Stomach (tissue), 9 donors: ENCODE results near the gene NDUFA1. TPM values are rescaled to one million over a fixed set of nuclear protein-coding genes. Genes with fewer than 3 reads are reported as not detected.
A peak's percentile ranks its signal among the peaks of the same experiment; 100 is the strongest.

Experiments used
- DNase-seq, 2 donors: peaks; one replicate each; pipeline versions ENCODE4 v3.0.0 to v3.0.0-alpha.2; 2013 to 2019
- H3K27ac ChIP-seq, 5 donors: fragments of 200-600 bp in 4 of 5; sonication (generic) in 4 of 5; one replicate each; pipeline ENCODE4 v1.5.1; 2013 to 2019; ENCODE audit warnings: mild to moderate bottlenecking in 1 of 5, moderate library complexity in 1 of 5
- H3K27me3 ChIP-seq, 3 donors: fragments of 200-600 bp; sonication (generic); one replicate each; pipeline ENCODE4 v1.5.1; 2017 to 2019; ENCODE audit warnings: mixed run types in 1 of 3
- H3K36me3 ChIP-seq, 4 donors: fragments of 200-600 bp; sonication (generic); 1 replicate in 3 of 4; 2 replicates in 1 of 4; pipeline ENCODE4 v1.5.1; 2016 to 2019
- H3K4me1 ChIP-seq, 4 donors: fragments of 200-600 bp; sonication (generic); one replicate each; pipeline ENCODE4 v1.5.1; 2016 to 2019
- H3K4me3 ChIP-seq, 4 donors: fragments of 200-600 bp; sonication (generic) in 3 of 4; one replicate each; pipeline ENCODE4 v1.5.1; 2016 to 2019; ENCODE audit warnings: mild to moderate bottlenecking in 1 of 4
- H3K9me3 ChIP-seq, 4 donors: fragments of 200-600 bp; sonication (generic); one replicate each; pipeline ENCODE4 v1.5.1; 2016 to 2019
- EP300 ChIP-seq: sonication (generic); formaldehyde crosslinking; IDR thresholded peaks from one replicate; pipeline ENCODE4 v1.6.1; 2017; ENCODE audit warnings: antibody characterized with exemption
- POLR2A ChIP-seq, 4 donors: fragments of 450-650 bp; IDR thresholded peaks; one replicate each; pipeline ENCODE4 v1.6.1; 2016; ENCODE audit warnings: antibody characterized with exemption in 4 of 4, control low read depth in 2 of 4, mild to moderate bottlenecking in 1 of 4, moderate library complexity in 1 of 4
- POLR2AphosphoS5 ChIP-seq, 3 donors: sonication (generic); formaldehyde crosslinking; IDR thresholded peaks; one replicate each; pipeline ENCODE4 v1.6.1; 2016; ENCODE audit warnings: antibody characterized with exemption in 3 of 3
- WGBS, 5 donors: extraction: QIAGEN DNeasy Blood & Tissue Kit in 3 of 5; methylation state at CpG; one replicate each; pipeline versions ENCODE4 v1.1.5 to v1.1.7; 2013 to 2018; 5-methylcytosine and 5-hydroxymethylcytosine counted together
- intact Hi-C: fragments of 100-400 bp; cut with DNase I; formaldehyde crosslinking; loops from one replicate; pipeline ENCODE4 v1.15.1; 2023; ENCODE audit warnings: low total_unique reads
- polyA plus RNA-seq, 3 donors: library from polyadenylated mRNA; stranded (reverse); fragments of 200-250 nt; gene quantifications; one replicate each; pipeline ENCODE4 v1.2.3, GENCODE V29; 2013
- total RNA-seq, 5 donors: library from RNA; depleted of rRNA; stranded (reverse); fragments of >200 nt; gene quantifications; one replicate each; pipeline versions ENCODE4 v1.1.0 to v1.2.3, GENCODE V29; 2014 to 2016
- TF ChIP-seq, protein P1 (sequence below), 7 experiments: fragments of 450-650 bp in 4 of 7; fragments of 200-600 bp in 3 of 7; sonication (generic) in 3 of 7; IDR thresholded peaks; one replicate each; pipeline ENCODE4 v1.5.1; 2016 to 2019; ENCODE audit warnings: antibody characterized with exemption in 7 of 7, control low read depth in 2 of 7, mild to moderate bottlenecking in 1 of 7
- donor health status: healthy with polysubstance abuse.
- donor health status: Bipolar disorder and iron deficiency.
- donor health status: healthy.

The NDUFA1 gene
- total and polyA plus RNA-seq, 8 donors: 46.2 to 260 (median 71.4) TPM

GRCh38 chrX:119833905-119834304 is 37.7 kb upstream of the NDUFA1 start:
- 70 to 89% (median 79%) methylated on average over 3 of the region's 3 CpGs for whole genome bisulfite sequencing, 5 donors
- H3K36me3 ChIP-seq: peaks cover 0 to 94% (median 92%) of the 10 kb centered on the region in 4 donors
- H3K27me3 ChIP-seq: no peaks in the 10 kb centered on the region
- TF ChIP-seq EP300: no peak
- TF ChIP-seq, protein P1, sequence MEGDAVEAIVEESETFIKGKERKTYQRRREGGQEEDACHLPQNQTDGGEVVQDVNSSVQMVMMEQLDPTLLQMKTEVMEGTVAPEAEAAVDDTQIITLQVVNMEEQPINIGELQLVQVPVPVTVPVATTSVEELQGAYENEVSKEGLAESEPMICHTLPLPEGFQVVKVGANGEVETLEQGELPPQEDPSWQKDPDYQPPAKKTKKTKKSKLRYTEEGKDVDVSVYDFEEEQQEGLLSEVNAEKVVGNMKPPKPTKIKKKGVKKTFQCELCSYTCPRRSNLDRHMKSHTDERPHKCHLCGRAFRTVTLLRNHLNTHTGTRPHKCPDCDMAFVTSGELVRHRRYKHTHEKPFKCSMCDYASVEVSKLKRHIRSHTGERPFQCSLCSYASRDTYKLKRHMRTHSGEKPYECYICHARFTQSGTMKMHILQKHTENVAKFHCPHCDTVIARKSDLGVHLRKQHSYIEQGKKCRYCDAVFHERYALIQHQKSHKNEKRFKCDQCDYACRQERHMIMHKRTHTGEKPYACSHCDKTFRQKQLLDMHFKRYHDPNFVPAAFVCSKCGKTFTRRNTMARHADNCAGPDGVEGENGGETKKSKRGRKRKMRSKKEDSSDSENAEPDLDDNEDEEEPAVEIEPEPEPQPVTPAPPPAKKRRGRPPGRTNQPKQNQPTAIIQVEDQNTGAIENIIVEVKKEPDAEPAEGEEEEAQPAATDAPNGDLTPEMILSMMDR (IDR thresholded peaks at IDR 0.05): no peak
- no peak for TF ChIP-seq POLR2AphosphoS5 (IDR thresholded peaks at IDR 0.05)
- no peak for TF ChIP-seq POLR2A (IDR thresholded peaks at IDR 0.05)
- H3K4me3 ChIP-seq: no peak overlapping the region
- DNase-seq: no peak
- H3K27ac ChIP-seq: no peak overlapping the region
- H3K9me3 ChIP-seq: no peaks in the 10 kb centered on the region
- intact Hi-C loops: no loop called here
- no peaks in the 10 kb centered on the region for H3K4me1 ChIP-seq

DNA sequence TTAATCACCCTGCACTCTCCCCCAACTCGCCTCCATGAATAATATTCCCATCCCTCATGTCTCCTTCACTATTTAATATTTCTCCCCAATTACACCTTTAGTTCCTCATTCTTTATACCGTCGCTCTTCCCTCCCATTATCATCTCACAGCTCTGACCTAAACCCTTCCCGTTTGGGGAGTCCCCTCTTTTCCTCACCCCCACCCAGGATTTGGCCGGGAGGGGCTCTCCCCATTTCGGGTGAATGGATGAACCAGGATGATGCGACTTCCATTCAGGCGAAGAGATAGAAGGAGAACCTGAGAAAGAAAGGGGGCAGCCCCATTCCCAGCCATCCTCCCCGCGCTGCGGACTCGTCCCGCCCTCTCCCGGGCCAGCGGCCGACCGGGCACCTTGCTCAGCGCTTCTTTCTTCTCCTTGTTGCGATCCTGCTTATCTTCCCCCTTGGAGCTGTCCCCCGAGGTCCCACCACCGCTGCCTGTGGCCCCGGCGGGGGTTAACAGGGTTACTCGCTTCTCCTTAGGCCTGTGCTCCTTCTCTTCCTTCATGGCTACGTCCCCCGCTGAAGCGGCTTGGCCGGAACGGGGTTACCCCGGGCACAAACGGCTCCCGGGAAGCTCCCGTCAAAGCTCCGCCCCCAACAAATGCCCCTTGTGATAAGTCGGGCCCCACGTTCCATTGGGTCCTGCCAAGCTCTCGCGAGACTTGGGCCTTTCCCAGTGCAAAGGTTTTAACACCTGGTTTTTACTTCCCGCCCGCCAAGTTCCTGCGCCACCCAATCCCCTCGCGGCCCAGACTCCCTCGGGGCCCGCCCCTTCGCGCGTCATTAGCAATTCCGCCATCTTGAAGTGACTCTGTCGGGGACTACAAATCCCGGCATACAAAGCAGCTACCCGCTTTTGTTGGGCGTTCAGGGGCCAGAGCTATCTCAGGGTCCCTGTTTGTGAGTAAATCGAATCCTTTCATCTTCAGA is 19.0 kb upstream of the NDUFA1 start, which contains the start of gene UPF3B:
Gene UPF3B, minus strand, starts transcription at position 582 of the 972 bp plus-strand sequence. Its CDS starts 35 bp downstream, at position 547.
- no peaks in the 10 kb centered on the region for H3K9me3 ChIP-seq
- peak within 1 kb of the TSS; percentile 87 to 95 (median 90) for H3K27ac ChIP-seq
- H3K27me3 ChIP-seq: no peaks in the 10 kb centered on the region
- H3K4me1 ChIP-seq: peaks cover 0 to 19% (median 4%) of the 10 kb centered on the region in 4 donors
- H3K36me3 ChIP-seq: peaks cover 0 to 23% (median 14%) of the 10 kb centered on the region in 4 donors
- intact Hi-C loops: no loop called here
- peak within 1 kb of the TSS; percentile 57 to 67 (median 60) for H3K4me3 ChIP-seq
- TF ChIP-seq POLR2AphosphoS5 (IDR thresholded peaks at IDR 0.05) (peak; percentile 43 to 75 (median 57)), EP300 (no peak)
- 0 to 31% (median 3%) methylated on average over 45 to 54 of the region's 54 CpGs for WGBS, 5 donors
- peak; percentile 96 to 98 for DNase-seq

GRCh38 chrX:119853444-119853843 is 18.2 kb upstream of the NDUFA1 start:
- 15 to 49% (median 29%) methylated on average over 10 of the region's 10 CpGs for WGBS, 5 donors
- Histone ChIP-seq H3K27me3 (no peaks in the 10 kb centered on the region), H3K4me3 (peak overlapping the region; percentile 57 to 67 (median 60)), H3K36me3 (peaks cover 0 to 15% (median 9%) of the 10 kb centered on the region in 4 donors), H3K27ac (peak overlapping the region in 4 of 5 donors; percentile 57 to 91 (median 90)), H3K4me1 (peaks cover 0 to 19% (median 4%) of the 10 kb centered on the region in 4 donors), H3K9me3 (no peaks in the 10 kb centered on the region)
- peak in 1 of 2 donors; percentile 21 for DNase-seq
- intact Hi-C loops: no loop called here
- no peak for TF ChIP-seq POLR2AphosphoS5 (IDR thresholded peaks at IDR 0.05)
- TF ChIP-seq POLR2A (IDR thresholded peaks at IDR 0.05): no peak

GRCh38 chrX:119870626-119871131 is 953 bp upstream of the NDUFA1 start:
- intact Hi-C loops: no loop called here
- Histone ChIP-seq H3K4me3 (peak overlapping the region; percentile 55 to 64 (median 58)), H3K27me3 (no peaks in the 10 kb centered on the region), H3K27ac (peak overlapping the region; percentile 81 to 94 (median 92)), H3K4me1 (peaks cover 6 to 40% (median 14%) of the 10 kb centered on the region in 4 donors), H3K36me3 (peaks cover 0 to 8% (median 4%) of the 10 kb centered on the region in 4 donors), H3K9me3 (peaks cover 0 to 10% (median 0%) of the 10 kb centered on the region in 4 donors)
- WGBS, 5 donors: 1 to 44% (median 5%) methylated on average over 17 to 25 of the region's 25 CpGs
- peak in 1 of 2 donors; percentile 60 for DNase-seq
- TF ChIP-seq, protein P1 (IDR thresholded peaks at IDR 0.05): no peak
- no peak for TF ChIP-seq POLR2AphosphoS5 (IDR thresholded peaks at IDR 0.05)

- DNase-seq: no peak
- Histone ChIP-seq H3K4me3 (peak overlapping the region; percentile 55 to 64 (median 58)), H3K9me3 (peaks cover 0 to 10% (median 0%) of the 10 kb centered on the region in 4 donors), H3K27ac (peak overlapping the region; percentile 81 to 94 (median 92)), H3K36me3 (peaks cover 0 to 12% (median 9%) of the 10 kb centered on the region in 4 donors), H3K27me3 (no peaks in the 10 kb centered on the region), H3K4me1 (peaks cover 6 to 40% (median 14%) of the 10 kb centered on the region in 4 donors)
- 0 to 36% (median 4%) methylated on average over 22 to 26 of the region's 26 CpGs for whole genome bisulfite sequencing, 5 donors
- no peak for TF ChIP-seq POLR2A (IDR thresholded peaks at IDR 0.05)
- no peak for TF ChIP-seq EP300
- TF ChIP-seq, protein P1 (IDR thresholded peaks at IDR 0.05): no peak
- no peak for TF ChIP-seq POLR2AphosphoS5 (IDR thresholded peaks at IDR 0.05)
- intact Hi-C loops: no loop called here
These were observed 410 bp upstream of the NDUFA1 start for GRCh38 chrX:119871245-119871598.
